GM12878 (cell line): ENCODE results near the gene GAP43. TPM values are rescaled to one million over a fixed set of nuclear protein-coding genes. Genes with fewer than 3 reads are reported as not detected.
A peak's percentile ranks its signal among the peaks of the same experiment; 100 is the strongest.

Source experiments
- ATAC-seq: fragments of 200-7000 bp; cut with Tn5 transposase; 3 replicates; pipeline ENCODE4 v1.9.1; 2020; ENCODE audit warnings: mild to moderate bottlenecking, moderate library complexity
- BruUV-seq: library from RNA; stranded (reverse); fragments of 400-500 nt; replicated peaks from 2 replicates; lab custom pipeline; 2021; lab: Mats Ljungman, UMichigan
- CTCF ChIA-PET: fragments of 300-600 bp; sonication (Branson Sonifier 250); formaldehyde crosslinking; extraction: SDS; loops from one replicate; lab custom pipeline; 2021; ENCODE audit warnings: inconsistent platforms; lab: Yijun Ruan, JAX
- POLR2A ChIA-PET: fragments of 350-600 bp; formaldehyde crosslinking; extraction: SDS; loops from one replicate; lab custom pipeline; 2021; ENCODE audit warnings: inconsistent platforms; lab: Charles Lee
- RAD21 ChIA-PET: fragments of 300-600 bp; sonication (Branson Sonifier 250); formaldehyde crosslinking; loops from one replicate; lab custom pipeline; 2023; ENCODE audit warnings: antibody characterized with exemption; ENCODE audit not compliant: unreplicated experiment; lab: Charles Lee
- SMC1A ChIA-PET: fragments of 300-600 bp; sonication (Branson Sonifier 250); formaldehyde crosslinking; loops from one replicate; lab custom pipeline; 2023; ENCODE audit not compliant: unreplicated experiment, uncharacterized antibody; lab: Charles Lee
- DNase-seq: peaks from one replicate; pipeline ENCODE4 v3.0.0-alpha.2; 2011; ENCODE audit warnings: low read depth, low spot score
- FAIRE-seq: peaks from 3 replicates; lab custom pipeline; 2011; peaks lifted over from hg19 to GRCh38; lab: Jason Lieb, UNC
- H2AFZ ChIP-seq: 2 replicates; pipeline ENCODE4 v1.6.0; 2011; ENCODE audit warnings: low read depth, low read length, control low read depth; ENCODE audit not compliant: control insufficient read depth
- H3K27ac ChIP-seq: 2 replicates; pipeline ENCODE4 v1.5.1; 2011; ENCODE audit warnings: control low read depth; ENCODE audit not compliant: control insufficient read depth, insufficient read depth
- H3K27me3 ChIP-seq, 2 experiments: replicated peaks in 1 of 2; 2 replicates each; pipeline versions ENCODE4 v1.6.0 to v1.6.1; 2011; ENCODE audit warnings: low read length in 1 of 2; ENCODE audit not compliant: control insufficient read depth in 2 of 2, insufficient read depth in 2 of 2
- H3K36me3 ChIP-seq, 2 experiments: 2 replicates each; pipeline ENCODE4 v1.5.1; 2011; ENCODE audit warnings: low read length in 1 of 2; ENCODE audit not compliant: control insufficient read depth in 2 of 2, insufficient read depth in 2 of 2
- H3K4me1 ChIP-seq: 2 replicates; pipeline ENCODE4 v1.6.1; 2011; ENCODE audit warnings: mild to moderate bottlenecking, low read length, moderate library complexity, mixed read lengths; ENCODE audit not compliant: control insufficient read depth, insufficient read depth
- H3K4me2 ChIP-seq: 2 replicates; pipeline ENCODE4 v1.6.0; 2011; ENCODE audit warnings: control low read depth; ENCODE audit not compliant: control insufficient read depth, insufficient read depth
- H3K4me3 ChIP-seq: fragments of 200-600 bp; sonication (generic); 2 replicates; pipeline ENCODE4 v1.5.1; 2016
- H3K79me2 ChIP-seq: 2 replicates; pipeline ENCODE4 v1.6.0; 2011; ENCODE audit warnings: low read length; ENCODE audit not compliant: control insufficient read depth, insufficient read depth
- H3K9ac ChIP-seq: 2 replicates; pipeline ENCODE4 v1.8.0; 2011; ENCODE audit warnings: low read length, control low read depth, mixed read lengths; ENCODE audit not compliant: control insufficient read depth, insufficient read depth
- H3K9me3 ChIP-seq: replicated peaks from 3 replicates; pipeline ENCODE4 v1.5.1; 2011; ENCODE audit warnings: mild to moderate bottlenecking, low read length; ENCODE audit not compliant: control insufficient read depth, insufficient read depth
- H4K20me1 ChIP-seq: 2 replicates; pipeline ENCODE4 v1.6.0; 2011; ENCODE audit not compliant: control insufficient read depth, insufficient read depth
- BCL11A ChIP-seq: IDR thresholded peaks from 2 replicates; pipeline ENCODE4 v1.6.1; 2011; ENCODE audit warnings: low read depth, low read length
- CBX5 ChIP-seq: sonication (generic); IDR thresholded peaks from 2 replicates; pipeline ENCODE4 v1.6.1; 2016; ENCODE audit warnings: low read depth, moderate library complexity, mild to moderate bottlenecking, inconsistent platforms
- CEBPB ChIP-seq, 2 experiments: fragments of 150-350 bp in 1 of 2; IDR thresholded peaks; 2 replicates each; pipeline ENCODE4 v1.6.1; 2012 to 2014; ENCODE audit warnings: low read depth in 2 of 2, low read length in 2 of 2, borderline replicate concordance in 1 of 2, inconsistent platforms in 1 of 2
- EP300 ChIP-seq, 2 experiments: fragments of 150-350 bp in 1 of 2; IDR thresholded peaks; 2 replicates each; pipeline ENCODE4 v1.6.1; 2011 to 2012; ENCODE audit warnings: low read depth in 2 of 2, low read length in 2 of 2, borderline replicate concordance in 1 of 2, improper control_type of control experiment in 1 of 2, inconsistent platforms in 1 of 2; ENCODE audit not compliant: control insufficient read depth in 1 of 2
- GABPA ChIP-seq: IDR thresholded peaks from 2 replicates; pipeline ENCODE4 v1.6.1; 2014; ENCODE audit warnings: antibody characterized with exemption, low read depth, mild to moderate bottlenecking, inconsistent platforms
- NRF1 ChIP-seq: conservative IDR thresholded peaks from 2 replicates; pipeline ENCODE4 v1.6.1; 2011; ENCODE audit warnings: mild to moderate bottlenecking, low read depth, low read length, improper control_type of control experiment
- POU2F2 ChIP-seq: IDR thresholded peaks from 3 replicates; pipeline ENCODE4 v1.6.1; 2011; ENCODE audit warnings: low read depth, mild to moderate bottlenecking, low read length, borderline replicate concordance
- RAD51 ChIP-seq: fragments of 450-650 bp; IDR thresholded peaks from 2 replicates; pipeline ENCODE4 v1.6.1; 2016; ENCODE audit warnings: moderate library complexity, mild to moderate bottlenecking, inconsistent platforms
- SMAD5 ChIP-seq: IDR thresholded peaks from 2 replicates; pipeline ENCODE4 v1.6.1; 2016; ENCODE audit warnings: antibody characterized with exemption, low read depth
- SPI1 ChIP-seq: IDR thresholded peaks from 2 replicates; pipeline ENCODE4 v1.6.1; 2011; ENCODE audit warnings: low read depth, mild to moderate bottlenecking, low read length, moderate library complexity, borderline replicate concordance; ENCODE audit not compliant: insufficient read depth
- ZBTB40 ChIP-seq: fragments of 450-650 bp; IDR thresholded peaks from 2 replicates; pipeline ENCODE4 v1.6.1; 2016; ENCODE audit warnings: mild to moderate bottlenecking, moderate library complexity, borderline replicate concordance
- WGBS: methylation state at CpG from one replicate; pipeline ENCODE4 v1.1.6; 2016; ENCODE audit warnings: low lambda C conversion rate; ENCODE audit not compliant: insufficient replicate concordance, insufficient coverage; ENCODE audit errors: missing lambda C conversion rate; 5-methylcytosine and 5-hydroxymethylcytosine counted together
- in situ Hi-C: fragments of 300-500 bp; cut with MboI; formaldehyde crosslinking; loops from 9 replicates; pipeline ENCODE4 v1.14.3; 2018; ENCODE audit warnings: mixed read lengths
- intact Hi-C: fragments of 100-400 bp; cut with micrococcal nuclease; formaldehyde crosslinking; loops from one replicate; pipeline ENCODE4 v1.14.2; 2022; ENCODE audit not compliant: unreplicated experiment
- polyA plus RNA-seq, 11 experiments: library from polyadenylated mRNA; depleted of rRNA in 4 of 11; unstranded in 6 of 11; stranded (reverse) in 5 of 11; fragments of >200 nt; fragmentation: Nextera tagmentation in 4 of 11; fragmentation: Illumina TruSeq in 1 of 11; extraction: Ambion mirVana in 4 of 11; extraction: Trizol in 1 of 11; gene quantifications; 1 replicate in 1 of 11; 2 replicates in 10 of 11; pipeline versions ENCODE4 v1.2.1 to v1.2.3, GENCODE V29; 2011 to 2016; ENCODE audit warnings: inconsistent platforms in 2 of 11, missing spikeins in 2 of 11, low read depth in 1 of 11
- total RNA-seq, 4 experiments: library from RNA; depleted of rRNA in 3 of 4; stranded (reverse); fragments of >200 nt in 3 of 4; fragmentation: Illumina TruSeq in 1 of 4; extraction: Trizol in 1 of 4; gene quantifications; 2 replicates each; pipeline versions ENCODE4 v1.2.1 to v1.2.3, GENCODE V29; 2013 to 2021
- TF ChIP-seq, protein P1 (sequence below): fragments of 450-650 bp; formaldehyde crosslinking; IDR thresholded peaks from 2 replicates; pipeline ENCODE4 v1.5.0; 2022; ENCODE audit warnings: mild to moderate bottlenecking, missing genetic modification characterization

The GAP43 gene
- total and polyA plus RNA-seq, 10 of the 15 experiments (the other 5 are each of a cell fraction or from before 2014, with no cell fraction given): 0.06 to 0.16 TPM; not detected in 8

GRCh38 chr3:115655761-115656282 is 32.5 kb downstream of the GAP43 start:
- no peak for TF ChIP-seq CEBPB (IDR thresholded peaks at IDR 0.05; ENCODE audit: borderline replicate concordance in 1 of 2, low read depth in 2 of 2, low read length in 2 of 2)
- TF ChIP-seq EP300 (IDR thresholded peaks at IDR 0.05; ENCODE audit: borderline replicate concordance in 1 of 2, control insufficient read depth in 1 of 2, low read depth in 2 of 2, low read length in 2 of 2): no peak
- TF ChIP-seq SPI1: no peak
- no peak for TF ChIP-seq GABPA
- TF ChIP-seq SMAD5: no peak
- TF ChIP-seq BCL11A: no peak
- TF ChIP-seq, protein P1, sequence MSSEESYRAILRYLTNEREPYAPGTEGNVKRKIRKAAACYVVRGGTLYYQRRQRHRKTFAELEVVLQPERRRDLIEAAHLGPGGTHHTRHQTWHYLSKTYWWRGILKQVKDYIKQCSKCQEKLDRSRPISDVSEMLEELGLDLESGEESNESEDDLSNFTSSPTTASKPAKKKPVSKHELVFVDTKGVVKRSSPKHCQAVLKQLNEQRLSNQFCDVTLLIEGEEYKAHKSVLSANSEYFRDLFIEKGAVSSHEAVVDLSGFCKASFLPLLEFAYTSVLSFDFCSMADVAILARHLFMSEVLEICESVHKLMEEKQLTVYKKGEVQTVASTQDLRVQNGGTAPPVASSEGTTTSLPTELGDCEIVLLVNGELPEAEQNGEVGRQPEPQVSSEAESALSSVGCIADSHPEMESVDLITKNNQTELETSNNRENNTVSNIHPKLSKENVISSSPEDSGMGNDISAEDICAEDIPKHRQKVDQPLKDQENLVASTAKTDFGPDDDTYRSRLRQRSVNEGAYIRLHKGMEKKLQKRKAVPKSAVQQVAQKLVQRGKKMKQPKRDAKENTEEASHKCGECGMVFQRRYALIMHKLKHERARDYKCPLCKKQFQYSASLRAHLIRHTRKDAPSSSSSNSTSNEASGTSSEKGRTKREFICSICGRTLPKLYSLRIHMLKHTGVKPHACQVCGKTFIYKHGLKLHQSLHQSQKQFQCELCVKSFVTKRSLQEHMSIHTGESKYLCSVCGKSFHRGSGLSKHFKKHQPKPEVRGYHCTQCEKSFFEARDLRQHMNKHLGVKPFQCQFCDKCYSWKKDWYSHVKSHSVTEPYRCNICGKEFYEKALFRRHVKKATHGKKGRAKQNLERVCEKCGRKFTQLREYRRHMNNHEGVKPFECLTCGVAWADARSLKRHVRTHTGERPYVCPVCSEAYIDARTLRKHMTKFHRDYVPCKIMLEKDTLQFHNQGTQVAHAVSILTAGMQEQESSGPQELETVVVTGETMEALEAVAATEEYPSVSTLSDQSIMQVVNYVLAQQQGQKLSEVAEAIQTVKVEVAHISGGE: no peak
- TF ChIP-seq NRF1: no peak
- no peak for TF ChIP-seq ZBTB40
- TF ChIP-seq CBX5: no peak
- TF ChIP-seq RAD51: no peak
- no peak for TF ChIP-seq POU2F2
- TF ChIP-seq, all 136 proteins: peak for 0
- in situ Hi-C loops (no loop called here), intact Hi-C loops (no loop called here)
- no peak for DNase-seq
- Histone ChIP-seq H3K79me2 (no peaks in the 10 kb centered on the region), H3K4me1 (peaks cover 21% of the 10 kb centered on the region), H2AFZ (no peak overlapping the region), H3K4me3 (no peak overlapping the region), H3K27me3 (no peaks in the 10 kb centered on the region), H4K20me1 (no peaks in the 10 kb centered on the region), H3K4me2 (no peak overlapping the region), H3K9me3 (no peaks in the 10 kb centered on the region), H3K9ac (no peak overlapping the region), H3K27ac (no peak overlapping the region), H3K36me3 (no peaks in the 10 kb centered on the region)
- ChIA-PET CTCF (interaction anchor here (1.1 kb wide), 1 partner anchor 128 kb away, joined by 3 read pairs; no protein-coding TSS in a partner anchor), POLR2A (no interaction called here), SMC1A (interaction anchor here (1.0 kb wide), 1 partner anchor 1299 kb away, joined by 3 read pairs; no protein-coding TSS in a partner anchor), RAD21 (no interaction called here)
- 93% methylated on average over 2 of the region's 2 CpGs for WGBS
- FAIRE-seq: peak; percentile 41
- no TSS peak for BruUV-seq
- ATAC-seq: no peak
